Endodermal cell (in vitro differentiated cells): ENCODE results near the gene TRPV6. TPM values are rescaled to one million over a fixed set of nuclear protein-coding genes. Genes with fewer than 3 reads are reported as not detected.
A peak's percentile ranks its signal among the peaks of the same experiment; 100 is the strongest.

Source experiments
- DNase-seq: peaks from one replicate; pipeline ENCODE4 v3.0.0-alpha.2; 2017
- H3K27ac ChIP-seq: 2 replicates; pipeline ENCODE4 v1.5.1; 2013; ENCODE audit warnings: mild to moderate bottlenecking, low read depth, low read length, moderate library complexity
- H3K27me3 ChIP-seq: 2 replicates; pipeline ENCODE4 v1.6.1; 2013; ENCODE audit warnings: mild to moderate bottlenecking, low read length, moderate library complexity; ENCODE audit not compliant: insufficient read depth, control insufficient read depth, poor library complexity, severe bottlenecking
- H3K36me3 ChIP-seq: 2 replicates; pipeline ENCODE4 v1.7.0; 2013; ENCODE audit warnings: mild to moderate bottlenecking, low read length, moderate library complexity; ENCODE audit not compliant: control insufficient read depth, insufficient read depth
- H3K4me1 ChIP-seq: one replicate; pipeline ENCODE4 v1.7.0; 2013; ENCODE audit warnings: low read length; ENCODE audit not compliant: control insufficient read depth, insufficient read depth
- H3K4me3 ChIP-seq: 2 replicates; pipeline ENCODE4 v1.5.1; 2013; ENCODE audit warnings: mild to moderate bottlenecking, low read length, moderate library complexity
- H3K9ac ChIP-seq: 2 replicates; pipeline ENCODE4 v1.6.1; 2013; ENCODE audit warnings: mild to moderate bottlenecking, low read length, moderate library complexity; ENCODE audit not compliant: poor library complexity, severe bottlenecking; ENCODE audit errors: extremely low read depth
- H3K9me3 ChIP-seq: 2 replicates; pipeline ENCODE4 v1.6.1; 2013; ENCODE audit warnings: mild to moderate bottlenecking, low read length, moderate library complexity; ENCODE audit not compliant: control insufficient read depth
- H3K27ac Mint-ChIP-seq: 2 replicates; pipeline ENCODE4 v1.8.0; 2020; ENCODE audit warnings: mixed read lengths
- H3K27me3 Mint-ChIP-seq: 2 replicates; pipeline ENCODE4 v1.8.0; 2021; ENCODE audit warnings: mild to moderate bottlenecking, mixed read lengths; ENCODE audit not compliant: insufficient read depth
- H3K36me3 Mint-ChIP-seq: 2 replicates; pipeline ENCODE4 v1.8.0; 2020; ENCODE audit warnings: low read depth, mixed read lengths
- H3K4me1 Mint-ChIP-seq: 2 replicates; pipeline ENCODE4 v1.8.0; 2020; ENCODE audit warnings: mixed read lengths
- H3K4me3 Mint-ChIP-seq: 2 replicates; pipeline ENCODE4 v1.8.0; 2020; ENCODE audit warnings: mild to moderate bottlenecking, moderate library complexity, mixed read lengths
- H3K9me3 Mint-ChIP-seq: 2 replicates; pipeline ENCODE4 v1.8.0; 2020; ENCODE audit warnings: mild to moderate bottlenecking, mixed read lengths
- WGBS, 2 experiments: methylation state at CpG; one replicate each; pipeline versions ENCODE4 v1.1.5 to v1.1.7; 2013; ENCODE audit warnings: missing lambda C conversion rate in 2 of 2, mixed read lengths in 1 of 2; ENCODE audit not compliant: insufficient coverage in 1 of 2, insufficient read length in 1 of 2; 5-methylcytosine and 5-hydroxymethylcytosine counted together
- total RNA-seq, 2 donors: library from RNA; stranded (reverse); fragmentation: NEBNext Ultra II Directional in 1 of 2; extraction: Animal tissue kit (Norgen Biotek cat#: 25700) in 1 of 2; gene quantifications; 2 replicates in 1 of 2; 3 replicates in 1 of 2; pipeline ENCODE4 v1.2.1, GENCODE V29; 2021
- TF ChIP-seq, protein P1 (sequence below): fragments of 200-600 bp; sonication (generic); conservative IDR thresholded peaks from 2 replicates; pipeline ENCODE4 v1.5.0; 2021; ENCODE audit warnings: antibody characterized with exemption, mild to moderate bottlenecking

TRPV6 gene
- total RNA-seq, 2 donors from 2014 or later: 2.7 to 4.1 TPM

DNA sequence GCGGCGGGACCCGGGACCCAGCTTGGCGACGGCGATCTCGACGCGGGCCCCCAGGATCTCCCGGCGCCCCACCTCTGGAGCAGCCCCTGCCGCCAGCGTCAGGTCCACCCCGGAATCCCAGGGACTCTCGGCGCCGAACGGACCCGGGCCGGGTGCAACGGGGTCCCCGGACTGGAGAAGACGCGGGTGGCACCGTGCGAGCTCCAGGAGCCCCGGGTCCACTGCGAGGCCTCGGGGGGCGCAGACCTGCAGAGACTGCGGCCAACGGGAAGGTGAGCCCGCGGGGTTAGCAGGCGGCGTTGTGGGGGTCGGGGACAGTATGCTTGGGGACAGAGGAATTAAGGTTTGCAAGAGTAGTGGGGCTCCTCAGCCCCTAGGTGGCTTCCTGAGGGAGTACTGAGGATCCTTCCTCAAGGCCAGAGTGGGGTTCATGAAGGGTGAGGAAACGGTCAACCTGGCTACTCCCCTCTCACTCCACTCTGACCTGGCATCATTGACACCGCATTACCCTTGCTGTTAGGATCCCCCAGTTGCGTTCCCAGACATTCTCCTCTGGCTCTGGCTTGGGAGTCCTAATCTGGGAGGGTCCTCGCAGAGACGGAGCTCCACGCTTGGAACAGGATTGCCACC, 30.3 kb downstream of the TRPV6 start:
- Mint-ChIP-seq H3K9me3 (no peaks in the 10 kb centered on the region), H3K27me3 (peaks cover 19% of the 10 kb centered on the region), H3K36me3 (no peaks in the 10 kb centered on the region), H3K4me3 (peak overlapping the region; percentile 92), H3K4me1 (peaks cover 22% of the 10 kb centered on the region), H3K27ac (no peak overlapping the region)
- Histone ChIP-seq H3K27me3 (no peaks in the 10 kb centered on the region), H3K4me3 (peak overlapping the region; percentile 96), H3K4me1 (no peaks in the 10 kb centered on the region), H3K36me3 (no peaks in the 10 kb centered on the region), H3K9ac (no peak overlapping the region), H3K9me3 (no peaks in the 10 kb centered on the region), H3K27ac (no peak overlapping the region)
- 10 to 27% methylated on average over 12 to 43 of the region's 43 CpGs for WGBS, 2 experiments
- TF ChIP-seq, protein P1, sequence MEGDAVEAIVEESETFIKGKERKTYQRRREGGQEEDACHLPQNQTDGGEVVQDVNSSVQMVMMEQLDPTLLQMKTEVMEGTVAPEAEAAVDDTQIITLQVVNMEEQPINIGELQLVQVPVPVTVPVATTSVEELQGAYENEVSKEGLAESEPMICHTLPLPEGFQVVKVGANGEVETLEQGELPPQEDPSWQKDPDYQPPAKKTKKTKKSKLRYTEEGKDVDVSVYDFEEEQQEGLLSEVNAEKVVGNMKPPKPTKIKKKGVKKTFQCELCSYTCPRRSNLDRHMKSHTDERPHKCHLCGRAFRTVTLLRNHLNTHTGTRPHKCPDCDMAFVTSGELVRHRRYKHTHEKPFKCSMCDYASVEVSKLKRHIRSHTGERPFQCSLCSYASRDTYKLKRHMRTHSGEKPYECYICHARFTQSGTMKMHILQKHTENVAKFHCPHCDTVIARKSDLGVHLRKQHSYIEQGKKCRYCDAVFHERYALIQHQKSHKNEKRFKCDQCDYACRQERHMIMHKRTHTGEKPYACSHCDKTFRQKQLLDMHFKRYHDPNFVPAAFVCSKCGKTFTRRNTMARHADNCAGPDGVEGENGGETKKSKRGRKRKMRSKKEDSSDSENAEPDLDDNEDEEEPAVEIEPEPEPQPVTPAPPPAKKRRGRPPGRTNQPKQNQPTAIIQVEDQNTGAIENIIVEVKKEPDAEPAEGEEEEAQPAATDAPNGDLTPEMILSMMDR: peak; percentile 50
- DNase-seq: no peak

DNA sequence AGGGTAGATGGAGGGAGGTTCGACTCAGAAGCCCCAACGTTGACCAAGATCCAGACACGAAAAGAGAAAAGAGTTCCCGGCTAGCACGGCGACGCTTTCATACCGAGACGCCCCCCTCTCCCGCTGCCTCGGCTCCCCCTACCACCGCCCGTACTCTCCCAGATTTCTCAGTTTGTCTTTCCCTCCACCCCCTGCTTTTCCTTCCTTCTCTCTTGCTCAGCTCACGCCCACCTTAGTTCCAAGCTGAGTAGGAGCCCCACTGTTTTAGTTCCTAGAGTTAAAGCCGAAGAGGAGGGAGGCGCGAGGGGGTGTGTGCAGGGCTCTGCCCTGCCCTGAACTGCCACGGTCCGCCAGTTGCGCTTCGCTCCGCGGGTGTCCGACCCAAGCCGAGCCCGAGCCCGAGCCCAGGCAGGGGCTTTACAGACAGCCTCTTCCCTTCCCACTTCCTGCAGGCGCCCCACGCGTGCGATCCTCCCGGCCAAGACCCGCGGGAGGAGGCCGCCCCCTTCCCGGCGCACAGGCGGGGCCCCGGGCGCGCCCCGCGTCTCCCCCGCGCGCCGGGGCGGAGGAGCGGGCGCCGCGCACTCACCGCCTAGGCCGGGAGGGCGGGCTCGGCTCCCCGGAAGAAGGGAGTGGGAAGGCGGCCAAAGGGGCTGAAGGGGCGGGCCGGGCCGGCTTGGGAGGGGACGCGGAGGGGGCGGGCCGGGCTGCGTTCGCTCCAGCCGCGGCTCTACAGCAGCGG, 31.0 kb downstream of the TRPV6 start, which contains the start of gene EPHB6:
EPHB6 (plus strand) TSS at position 705 of the 742 bp plus-strand sequence. CDS start 8,152 bp downstream, outside the sequence.
- H3K27ac Mint-ChIP-seq: peak within 1 kb of the TSS; percentile 91
- WGBS, 2 experiments: 0% methylated on average over 6 to 70 of the region's 70 CpGs

DNA sequence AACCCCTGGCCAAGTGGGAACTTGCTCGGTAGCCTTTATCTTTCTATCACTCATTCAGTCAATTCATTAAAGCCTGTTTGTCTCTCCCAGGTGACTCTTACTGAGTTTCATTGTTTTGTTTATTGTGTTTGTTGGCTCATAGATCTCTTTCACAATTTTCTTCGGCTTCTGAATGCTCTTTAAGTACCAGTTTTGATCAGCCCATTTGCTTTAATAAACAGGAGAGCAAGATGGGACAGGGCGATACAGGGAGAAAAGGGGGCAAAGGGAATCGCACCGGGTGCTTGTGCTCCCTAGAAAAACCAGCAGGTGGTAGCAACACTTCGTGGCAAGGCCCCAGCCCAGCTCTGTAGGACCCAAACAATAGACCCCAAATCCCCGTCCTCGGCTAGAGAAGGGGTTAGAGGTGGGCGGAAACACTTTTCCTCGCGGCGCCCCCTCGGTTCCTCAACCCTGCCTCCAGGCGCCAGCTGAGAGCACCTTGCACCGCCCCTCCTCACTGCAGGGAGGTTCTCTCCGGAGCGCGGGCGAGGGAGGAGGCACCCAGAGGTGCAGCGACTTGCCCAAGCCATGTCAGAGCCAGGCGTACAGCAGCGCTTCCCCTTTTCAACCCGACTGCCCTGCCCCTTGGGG, 31.7 kb downstream of the TRPV6 start:
- Histone ChIP-seq H3K4me3 (peak overlapping the region; percentile 96), H3K27ac (no peak overlapping the region), H3K4me1 (no peaks in the 10 kb centered on the region), H3K9me3 (no peaks in the 10 kb centered on the region), H3K36me3 (no peaks in the 10 kb centered on the region), H3K9ac (peak overlapping the region; percentile 70), H3K27me3 (no peaks in the 10 kb centered on the region)
- H3K4me3 Mint-ChIP-seq: peak overlapping the region; percentile 92
- WGBS, 2 experiments: 0 to 2% methylated on average over 10 to 23 of the region's 23 CpGs
- peaks cover 20% of the 10 kb centered on the region for H3K27me3 Mint-ChIP-seq
- H3K36me3 Mint-ChIP-seq: no peaks in the 10 kb centered on the region
- H3K27ac Mint-ChIP-seq: peak overlapping the region; percentile 91
- TF ChIP-seq, protein P1: peak; percentile 83
- DNase-seq: peak; percentile 87
- H3K4me1 Mint-ChIP-seq: peaks cover 21% of the 10 kb centered on the region
- no peaks in the 10 kb centered on the region for H3K9me3 Mint-ChIP-seq

More for the DNA sequence above, 31.0 kb downstream of the TRPV6 start, which contains the start of gene EPHB6:
- TF ChIP-seq, protein P1: no peak
- Histone ChIP-seq H3K9ac (peak within 1 kb of the TSS; percentile 70), H3K27ac (no peak within 1 kb of the TSS), H3K27me3 (no peaks in the 10 kb centered on the region), H3K36me3 (no peaks in the 10 kb centered on the region), H3K9me3 (no peaks in the 10 kb centered on the region), H3K4me1 (no peaks in the 10 kb centered on the region), H3K4me3 (peak within 1 kb of the TSS; percentile 96)
- peaks cover 21% of the 10 kb centered on the region for H3K4me1 Mint-ChIP-seq
- H3K36me3 Mint-ChIP-seq: no peaks in the 10 kb centered on the region
- peak within 1 kb of the TSS; percentile 92 for H3K4me3 Mint-ChIP-seq
- peak; percentile 89 for DNase-seq
- H3K9me3 Mint-ChIP-seq: no peaks in the 10 kb centered on the region
- H3K27me3 Mint-ChIP-seq: peaks cover 19% of the 10 kb centered on the region
